IMR-90 (cell line): ENCODE results near the gene TBC1D4. TPM values are rescaled to one million over a fixed set of nuclear protein-coding genes. Genes with fewer than 3 reads are reported as not detected.

Experiments used
- ATAC-seq: fragments of 200-7000 bp; cut with Tn5 transposase; 2 replicates; pipeline ENCODE4 v1.9.1; 2020; ENCODE audit warnings: low read depth, mild to moderate bottlenecking, moderate library complexity
- BruUV-seq: library from RNA; stranded (reverse); fragments of 400-500 nt; replicated peaks from 2 replicates; lab custom pipeline; 2021; lab: Mats Ljungman, UMichigan
- CTCF ChIA-PET: fragments of 300-600 bp; formaldehyde crosslinking; extraction: SDS; loops from one replicate; lab custom pipeline; 2021; ENCODE audit warnings: antibody characterized with exemption; lab: Yijun Ruan, JAX
- POLR2A ChIA-PET: fragments of 300-600 bp; sonication (Branson Sonifier 250); formaldehyde crosslinking; loops from one replicate; lab custom pipeline; 2022; ENCODE audit warnings: antibody characterized with exemption; ENCODE audit not compliant: unreplicated experiment; lab: Charles Lee
- DNase-seq: peaks from one replicate; pipeline ENCODE4 v3.0.0; 2013
- H2AFZ ChIP-seq: replicated peaks from 2 replicates; pipeline ENCODE3; 2013; ENCODE audit warnings: low read length, mild to moderate bottlenecking; ENCODE audit not compliant: poor library complexity
- H2AK5ac ChIP-seq: 2 replicates; pipeline ENCODE4 v1.6.1; 2013; ENCODE audit warnings: low read depth, low read length, inconsistent platforms
- H2AK9ac ChIP-seq: replicated peaks from 2 replicates; pipeline ENCODE3; 2013; ENCODE audit warnings: mild to moderate bottlenecking, low read depth, low read length, moderate library complexity; ENCODE audit not compliant: poor library complexity
- H2BK120ac ChIP-seq: 2 replicates; pipeline ENCODE4 v1.6.1; 2013; ENCODE audit warnings: low read depth, low read length, inconsistent platforms
- H2BK15ac ChIP-seq: 3 replicates; pipeline ENCODE4 v1.6.1; 2013; ENCODE audit warnings: low read depth, low read length, inconsistent platforms
- H2BK20ac ChIP-seq: 2 replicates; pipeline ENCODE4 v1.6.1; 2013; ENCODE audit warnings: low read depth, mild to moderate bottlenecking, inconsistent platforms, low read length, moderate library complexity
- H2BK5ac ChIP-seq: 2 replicates; pipeline ENCODE4 v1.6.1; 2013; ENCODE audit warnings: mild to moderate bottlenecking, low read depth, low read length, inconsistent platforms; ENCODE audit not compliant: poor library complexity, severe bottlenecking
- H3K14ac ChIP-seq: replicated peaks from 2 replicates; pipeline ENCODE4 v1.6.1; 2013; ENCODE audit warnings: low read depth, low read length, inconsistent platforms
- H3K18ac ChIP-seq: 2 replicates; pipeline ENCODE4 v1.6.1; 2013; ENCODE audit warnings: low read depth, low read length, control low read depth
- H3K23ac ChIP-seq: 2 replicates; pipeline ENCODE4 v1.6.1; 2013; ENCODE audit warnings: low read depth, low read length, inconsistent platforms
- H3K27ac ChIP-seq: 2 replicates; pipeline ENCODE4 v1.5.1; 2013; ENCODE audit warnings: mild to moderate bottlenecking, control low read depth, low read length; ENCODE audit not compliant: insufficient read depth
- H3K27me3 ChIP-seq: 2 replicates; pipeline ENCODE4 v1.6.1; 2013; ENCODE audit warnings: low read length; ENCODE audit not compliant: control insufficient read depth, insufficient read depth
- H3K36me3 ChIP-seq: 2 replicates; pipeline ENCODE4 v1.6.1; 2013; ENCODE audit warnings: low read length, mixed read lengths; ENCODE audit not compliant: control insufficient read depth, insufficient read depth
- H3K4ac ChIP-seq: 2 replicates; pipeline ENCODE4 v1.6.1; 2013; ENCODE audit warnings: low read depth, low read length, inconsistent platforms
- H3K4me1 ChIP-seq: 2 replicates; pipeline ENCODE4 v1.6.1; 2013; ENCODE audit warnings: low read length, mixed read lengths; ENCODE audit not compliant: control insufficient read depth, insufficient read depth
- H3K4me2 ChIP-seq: 2 replicates; pipeline ENCODE4 v1.6.1; 2013; ENCODE audit warnings: low read depth, mild to moderate bottlenecking, control low read depth, low read length, moderate library complexity
- H3K4me3 ChIP-seq: 2 replicates; pipeline ENCODE4 v1.5.1; 2013; ENCODE audit warnings: low read depth, mild to moderate bottlenecking, control low read depth, low read length, moderate library complexity; ENCODE audit not compliant: insufficient read depth
- H3K56ac ChIP-seq: 2 replicates; pipeline ENCODE4 v1.6.1; 2013; ENCODE audit warnings: low read length, inconsistent platforms; ENCODE audit not compliant: insufficient read depth; ENCODE audit errors: extremely low read depth
- H3K79me1 ChIP-seq, 2 experiments: 2 replicates each; pipeline ENCODE4 v1.6.1; 2013; ENCODE audit warnings: low read length in 2 of 2, inconsistent platforms in 1 of 2, low read depth in 1 of 2
- H3K9ac ChIP-seq: 2 replicates; pipeline ENCODE4 v1.6.1; 2013; ENCODE audit warnings: low read depth, low read length, control low read depth
- H3K9me1 ChIP-seq: 2 replicates; pipeline ENCODE4 v1.6.1; 2013; ENCODE audit warnings: low read length, inconsistent platforms; ENCODE audit not compliant: insufficient read depth
- H3K9me3 ChIP-seq: 2 replicates; pipeline ENCODE4 v1.6.1; 2013; ENCODE audit warnings: low read length; ENCODE audit not compliant: control insufficient read depth, insufficient read depth
- H4K20me1 ChIP-seq: 2 replicates; pipeline ENCODE4 v1.6.1; 2013; ENCODE audit warnings: low read length, inconsistent platforms; ENCODE audit not compliant: insufficient read depth
- H4K5ac ChIP-seq: 2 replicates; pipeline ENCODE4 v1.6.1; 2013; ENCODE audit warnings: mild to moderate bottlenecking, low read depth, low read length, control low read depth
- H4K8ac ChIP-seq, 2 experiments: 2 replicates each; pipeline ENCODE4 v1.6.1; 2013; ENCODE audit warnings: low read depth in 2 of 2, low read length in 2 of 2, control low read depth in 1 of 2, inconsistent platforms in 1 of 2
- H4K91ac ChIP-seq: 2 replicates; pipeline ENCODE4 v1.6.1; 2013; ENCODE audit warnings: low read depth, low read length, inconsistent platforms; ENCODE audit not compliant: insufficient read depth
- BHLHE40 ChIP-seq: fragments of 150-350 bp; IDR thresholded peaks from 2 replicates; pipeline ENCODE4 v1.6.1; 2016; ENCODE audit warnings: mild to moderate bottlenecking, low read depth, low read length
- FOS ChIP-seq: fragments of 150-350 bp; IDR thresholded peaks from 2 replicates; pipeline ENCODE4 v1.6.1; 2016; ENCODE audit warnings: low read depth, low read length
- MAZ ChIP-seq: IDR thresholded peaks from 2 replicates; pipeline ENCODE4 v1.6.1; 2012; ENCODE audit warnings: low read depth, mild to moderate bottlenecking, low read length, improper control_type of control experiment, moderate library complexity, borderline replicate concordance
- MXI1 ChIP-seq: IDR thresholded peaks from 2 replicates; pipeline ENCODE4 v1.6.1; 2012; ENCODE audit warnings: low read depth, mild to moderate bottlenecking, low read length, moderate library complexity, borderline replicate concordance
- RCOR1 ChIP-seq: IDR thresholded peaks from 2 replicates; pipeline ENCODE4 v1.6.1; 2012; ENCODE audit warnings: mild to moderate bottlenecking, low read length, improper control_type of control experiment; ENCODE audit not compliant: insufficient replicate concordance
- RFX5 ChIP-seq: IDR thresholded peaks from 2 replicates; pipeline ENCODE4 v1.8.0; 2012; ENCODE audit warnings: low read depth, mild to moderate bottlenecking, low read length, moderate library complexity
- WGBS, 2 experiments: methylation state at CpG; one replicate each; pipeline versions ENCODE4 v1.1.5 to v1.1.7; 2013; ENCODE audit warnings: missing lambda C conversion rate in 2 of 2; ENCODE audit not compliant: insufficient read length in 1 of 2; ENCODE audit errors: extremely low coverage in 2 of 2; 5-methylcytosine and 5-hydroxymethylcytosine counted together
- dilution Hi-C: fragments of 300-500 bp; cut with HindIII; formaldehyde crosslinking; loops from one replicate; pipeline ENCODE4 v1.14.3; 2018; ENCODE audit warnings: low sequenced_read_pairs; ENCODE audit not compliant: unreplicated experiment
- in situ Hi-C: fragments of 300-500 bp; cut with MboI; formaldehyde crosslinking; loops from 3 replicates; pipeline ENCODE4 v1.14.3; 2019; ENCODE audit warnings: low sequenced_read_pairs, inconsistent platforms, mixed read lengths
- intact Hi-C: fragments of 100-400 bp; cut with micrococcal nuclease; formaldehyde crosslinking; loops from 2 replicates; pipeline ENCODE4 v1.10.0; 2022
- polyA plus RNA-seq, 3 experiments: library from polyadenylated mRNA; depleted of rRNA; stranded (reverse); fragments of >200 nt; gene quantifications; 2 replicates each; pipeline ENCODE4 v1.2.3, GENCODE V29; 2012; ENCODE audit warnings: low replicate concordance in 1 of 3
- total RNA-seq: library from RNA; depleted of rRNA; stranded (reverse); fragments of >200 nt; gene quantifications from 2 replicates; pipeline ENCODE4 v1.2.3, GENCODE V29; 2012
- TF ChIP-seq, protein P1 (sequence below): conservative IDR thresholded peaks from 2 replicates; pipeline ENCODE4 v1.5.1; 2012; ENCODE audit warnings: mild to moderate bottlenecking, low read depth, low read length, improper control_type of control experiment
- TF ChIP-seq, protein P2 (sequence below): fragments of 150-350 bp; IDR thresholded peaks from 2 replicates; pipeline ENCODE4 v1.6.1; 2016; ENCODE audit warnings: low read depth, mild to moderate bottlenecking, low read length, moderate library complexity, borderline replicate concordance

TBC1D4 gene
- total and polyA plus RNA-seq, 2 of the 4 experiments (the other 2 are of a cell fraction), result 7.5 to 22.8 TPM

DNA sequence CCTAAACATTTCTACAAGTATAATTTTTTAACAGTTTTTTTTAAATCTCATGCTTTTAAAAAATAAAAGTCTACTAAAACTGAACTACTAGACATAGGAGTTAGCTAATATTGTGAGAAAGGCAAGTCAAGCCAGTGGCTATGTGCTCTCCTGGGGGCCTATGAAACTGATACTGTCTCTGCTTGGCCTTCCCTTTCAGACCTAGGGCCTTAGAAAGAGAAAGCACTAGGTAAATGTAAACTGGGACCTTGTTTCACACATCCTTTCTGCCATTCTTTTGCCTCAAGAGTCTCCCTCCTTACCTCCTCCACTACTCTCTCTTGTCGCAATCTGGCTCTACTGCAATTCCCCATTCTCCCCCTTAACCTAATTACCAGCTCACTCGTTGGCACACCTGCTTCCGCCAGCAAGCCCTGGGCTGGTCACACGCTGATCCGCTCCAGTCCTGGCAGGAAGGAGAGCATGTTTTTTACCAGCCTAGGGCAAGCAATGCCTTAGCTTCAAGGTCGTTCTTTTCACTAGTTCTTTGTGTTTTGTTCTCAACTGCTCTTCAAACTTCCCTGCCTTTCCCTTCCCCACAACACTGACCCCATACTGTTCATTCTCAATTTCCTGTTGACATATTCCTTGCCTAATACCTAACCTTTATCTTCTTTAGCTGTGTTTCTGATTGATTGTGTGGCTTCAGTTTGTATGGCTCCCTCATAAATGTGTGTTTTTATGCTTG, 23.1 kb downstream of the TBC1D4 start:
- Histone ChIP-seq H3K23ac (no peak overlapping the region), H2BK20ac (no peak overlapping the region), H3K27ac (no peak overlapping the region), H4K20me1 (no peaks in the 10 kb centered on the region), H4K91ac (no peak overlapping the region), H3K27me3 (no peaks in the 10 kb centered on the region), H3K79me1 (peaks cover 12% of the 10 kb centered on the region in 2 experiments; a peak in 2 of 4 replicates), H2AFZ (no peak overlapping the region), H2AK5ac (no peak overlapping the region), H2BK120ac (no peak overlapping the region), H3K4me1 (no peaks in the 10 kb centered on the region), H3K18ac (no peak overlapping the region), H3K9ac (no peak overlapping the region), H3K4me2 (no peak overlapping the region), H2BK15ac (no peak overlapping the region), H3K36me3 (no peaks in the 10 kb centered on the region), H4K8ac (no peak overlapping the region), H2BK5ac (no peak overlapping the region), H3K4ac (no peak overlapping the region), H4K5ac (no peak overlapping the region; the same call in 1 of the 2 replicates), H3K56ac (no peak overlapping the region), H2AK9ac (no peak overlapping the region), H3K14ac (no peak overlapping the region; the same call in 1 of the 2 replicates), H3K9me1 (peaks cover 5% of the 10 kb centered on the region), H3K4me3 (no peak overlapping the region), H3K9me3 (no peaks in the 10 kb centered on the region)
- dilution Hi-C loops, result no loop called here
- ChIA-PET CTCF (interaction anchor here (1.0 kb wide), 1 partner anchor 16 kb away, joined by 3 read pairs; no protein-coding TSS in a partner anchor), POLR2A (no interaction called here)
- in situ Hi-C loops, result no loop called here
- DNase-seq (no peak), ATAC-seq (no peak)
- TF ChIP-seq FOS (no peak), RFX5 (no peak), BHLHE40 (no peak), RCOR1 (no peak), MXI1 (no peak), MAZ (no peak)
- TF ChIP-seq, protein P1, sequence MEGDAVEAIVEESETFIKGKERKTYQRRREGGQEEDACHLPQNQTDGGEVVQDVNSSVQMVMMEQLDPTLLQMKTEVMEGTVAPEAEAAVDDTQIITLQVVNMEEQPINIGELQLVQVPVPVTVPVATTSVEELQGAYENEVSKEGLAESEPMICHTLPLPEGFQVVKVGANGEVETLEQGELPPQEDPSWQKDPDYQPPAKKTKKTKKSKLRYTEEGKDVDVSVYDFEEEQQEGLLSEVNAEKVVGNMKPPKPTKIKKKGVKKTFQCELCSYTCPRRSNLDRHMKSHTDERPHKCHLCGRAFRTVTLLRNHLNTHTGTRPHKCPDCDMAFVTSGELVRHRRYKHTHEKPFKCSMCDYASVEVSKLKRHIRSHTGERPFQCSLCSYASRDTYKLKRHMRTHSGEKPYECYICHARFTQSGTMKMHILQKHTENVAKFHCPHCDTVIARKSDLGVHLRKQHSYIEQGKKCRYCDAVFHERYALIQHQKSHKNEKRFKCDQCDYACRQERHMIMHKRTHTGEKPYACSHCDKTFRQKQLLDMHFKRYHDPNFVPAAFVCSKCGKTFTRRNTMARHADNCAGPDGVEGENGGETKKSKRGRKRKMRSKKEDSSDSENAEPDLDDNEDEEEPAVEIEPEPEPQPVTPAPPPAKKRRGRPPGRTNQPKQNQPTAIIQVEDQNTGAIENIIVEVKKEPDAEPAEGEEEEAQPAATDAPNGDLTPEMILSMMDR, result no peak
- TF ChIP-seq, protein P2, sequence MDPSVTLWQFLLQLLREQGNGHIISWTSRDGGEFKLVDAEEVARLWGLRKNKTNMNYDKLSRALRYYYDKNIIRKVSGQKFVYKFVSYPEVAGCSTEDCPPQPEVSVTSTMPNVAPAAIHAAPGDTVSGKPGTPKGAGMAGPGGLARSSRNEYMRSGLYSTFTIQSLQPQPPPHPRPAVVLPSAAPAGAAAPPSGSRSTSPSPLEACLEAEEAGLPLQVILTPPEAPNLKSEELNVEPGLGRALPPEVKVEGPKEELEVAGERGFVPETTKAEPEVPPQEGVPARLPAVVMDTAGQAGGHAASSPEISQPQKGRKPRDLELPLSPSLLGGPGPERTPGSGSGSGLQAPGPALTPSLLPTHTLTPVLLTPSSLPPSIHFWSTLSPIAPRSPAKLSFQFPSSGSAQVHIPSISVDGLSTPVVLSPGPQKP, result no peak
- BruUV-seq, result no TSS peak
- 100% methylated on average over 1 of the region's 6 CpGs; no CpG with 5 or more reads in 1 of the 2 experiments for WGBS, 2 experiments
- intact Hi-C loops, result no loop called here
